GM12865 (cell line): ENCODE measurements around the gene CDH13.

ENCODE experiments used
- DNase-seq: peaks from one replicate; pipeline ENCODE4 v3.0.0; 2010; ENCODE audit warnings: low read depth
- H3K4me3 ChIP-seq: 2 replicates; pipeline ENCODE4 v1.5.1; 2011; ENCODE audit warnings: mild to moderate bottlenecking, low read depth, low read length, control low read depth
- TF ChIP-seq, protein P1 (sequence below): IDR thresholded peaks from 2 replicates; pipeline ENCODE4 v1.5.1; 2011; ENCODE audit warnings: low read length, control low read depth, low read depth, inconsistent platforms; ENCODE audit not compliant: insufficient read depth; ENCODE audit errors: missing control alignments

The CDH13 gene

DNA sequence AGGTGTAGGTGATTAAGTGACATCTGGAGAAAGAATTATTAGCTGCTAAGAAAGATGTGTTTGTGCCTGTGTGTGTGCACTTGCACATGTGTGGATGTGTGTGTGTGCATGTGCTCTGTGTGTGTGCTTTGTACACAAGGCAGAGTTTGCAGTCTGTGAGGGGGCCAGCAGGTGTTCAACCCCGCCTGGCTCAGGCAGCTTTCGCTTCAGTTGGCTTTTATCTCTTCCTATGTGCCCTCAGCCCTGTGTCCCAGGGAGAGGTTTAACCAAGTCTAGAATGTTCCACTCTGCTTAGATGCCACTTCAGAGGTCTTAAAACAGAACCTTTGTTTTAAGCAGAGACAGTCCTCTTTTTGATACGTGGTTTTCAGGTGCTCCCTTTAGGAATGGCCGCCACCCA is 58.8 kb downstream of the CDH13 start:
- no peak for DNase-seq
- TF ChIP-seq, protein P1, sequence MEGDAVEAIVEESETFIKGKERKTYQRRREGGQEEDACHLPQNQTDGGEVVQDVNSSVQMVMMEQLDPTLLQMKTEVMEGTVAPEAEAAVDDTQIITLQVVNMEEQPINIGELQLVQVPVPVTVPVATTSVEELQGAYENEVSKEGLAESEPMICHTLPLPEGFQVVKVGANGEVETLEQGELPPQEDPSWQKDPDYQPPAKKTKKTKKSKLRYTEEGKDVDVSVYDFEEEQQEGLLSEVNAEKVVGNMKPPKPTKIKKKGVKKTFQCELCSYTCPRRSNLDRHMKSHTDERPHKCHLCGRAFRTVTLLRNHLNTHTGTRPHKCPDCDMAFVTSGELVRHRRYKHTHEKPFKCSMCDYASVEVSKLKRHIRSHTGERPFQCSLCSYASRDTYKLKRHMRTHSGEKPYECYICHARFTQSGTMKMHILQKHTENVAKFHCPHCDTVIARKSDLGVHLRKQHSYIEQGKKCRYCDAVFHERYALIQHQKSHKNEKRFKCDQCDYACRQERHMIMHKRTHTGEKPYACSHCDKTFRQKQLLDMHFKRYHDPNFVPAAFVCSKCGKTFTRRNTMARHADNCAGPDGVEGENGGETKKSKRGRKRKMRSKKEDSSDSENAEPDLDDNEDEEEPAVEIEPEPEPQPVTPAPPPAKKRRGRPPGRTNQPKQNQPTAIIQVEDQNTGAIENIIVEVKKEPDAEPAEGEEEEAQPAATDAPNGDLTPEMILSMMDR: no peak
- no peak overlapping the region for H3K4me3 ChIP-seq

DNA sequence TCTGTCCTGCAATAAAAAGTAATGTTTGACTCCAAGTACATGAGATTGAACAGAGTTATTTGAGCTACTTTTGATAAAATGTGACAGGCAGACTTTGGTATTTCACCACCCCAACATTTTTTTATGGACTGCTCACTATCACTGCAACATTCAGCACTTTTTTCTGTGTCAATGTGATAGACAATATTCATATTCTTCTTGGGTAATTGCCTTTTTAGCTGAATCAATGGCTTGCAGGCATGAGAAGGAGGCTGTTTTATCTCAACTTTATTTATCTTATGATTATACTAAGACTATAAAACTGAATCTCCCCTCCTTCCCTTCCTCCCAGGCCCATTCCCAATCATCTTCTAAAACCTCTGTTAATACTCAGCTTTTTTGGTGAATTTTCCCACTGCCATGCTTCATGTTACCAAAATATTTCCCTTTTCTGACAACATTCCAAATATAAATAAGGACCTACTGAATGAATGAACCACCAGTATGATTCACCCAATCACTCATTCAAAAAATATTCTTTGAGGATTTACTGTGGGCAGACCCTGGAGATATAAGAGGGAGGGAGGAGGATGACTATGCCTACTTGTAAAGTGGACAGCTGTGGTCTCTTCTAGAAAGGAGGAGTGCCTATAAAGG is 67.6 kb downstream of the CDH13 start:
- DNase-seq: no peak
- no peak overlapping the region for H3K4me3 ChIP-seq
- TF ChIP-seq, protein P1: no peak

DNA sequence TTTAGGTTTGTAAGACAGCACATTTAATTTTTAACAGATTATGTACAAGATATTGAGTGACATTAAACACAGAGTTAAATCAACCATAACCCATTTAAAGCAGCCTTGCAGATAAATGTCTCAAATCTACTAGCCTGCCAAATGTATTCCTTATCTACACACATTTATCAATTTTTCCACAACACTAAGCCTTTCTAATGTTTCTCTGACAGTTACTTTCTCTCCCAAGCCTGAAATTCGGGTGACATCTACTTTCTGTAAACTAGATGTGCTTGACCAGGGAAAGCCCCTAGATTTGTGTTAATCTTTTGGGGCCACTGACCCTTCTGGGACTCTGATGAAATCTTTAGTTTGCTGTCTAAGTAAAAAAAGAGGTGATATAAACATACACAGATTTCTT is 69.0 kb downstream of the CDH13 start:
- TF ChIP-seq, protein P1: no peak
- DNase-seq: no peak
- H3K4me3 ChIP-seq: no peak overlapping the region

DNA sequence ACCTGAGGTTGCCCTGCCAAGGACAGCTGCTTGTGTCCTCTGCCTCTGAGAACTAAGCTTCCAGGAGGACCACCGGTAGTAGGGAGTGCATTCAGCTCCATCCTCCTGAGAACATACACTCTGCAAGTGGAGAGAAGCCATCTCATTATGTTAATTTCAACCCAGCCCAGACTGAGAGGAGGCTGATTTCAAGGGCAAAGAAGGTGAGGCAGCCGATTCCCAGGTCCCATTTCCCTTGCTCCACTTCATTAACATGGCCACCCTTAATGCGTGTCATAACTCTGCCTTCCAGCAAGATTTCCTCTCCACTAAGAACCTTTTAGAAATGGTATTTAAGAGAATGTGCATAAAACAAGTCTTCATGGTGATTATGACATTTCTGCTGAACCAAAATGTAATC is 72.5 kb downstream of the CDH13 start:
- no peak for DNase-seq
- TF ChIP-seq, protein P1: no peak
- H3K4me3 ChIP-seq: no peak overlapping the region

DNA sequence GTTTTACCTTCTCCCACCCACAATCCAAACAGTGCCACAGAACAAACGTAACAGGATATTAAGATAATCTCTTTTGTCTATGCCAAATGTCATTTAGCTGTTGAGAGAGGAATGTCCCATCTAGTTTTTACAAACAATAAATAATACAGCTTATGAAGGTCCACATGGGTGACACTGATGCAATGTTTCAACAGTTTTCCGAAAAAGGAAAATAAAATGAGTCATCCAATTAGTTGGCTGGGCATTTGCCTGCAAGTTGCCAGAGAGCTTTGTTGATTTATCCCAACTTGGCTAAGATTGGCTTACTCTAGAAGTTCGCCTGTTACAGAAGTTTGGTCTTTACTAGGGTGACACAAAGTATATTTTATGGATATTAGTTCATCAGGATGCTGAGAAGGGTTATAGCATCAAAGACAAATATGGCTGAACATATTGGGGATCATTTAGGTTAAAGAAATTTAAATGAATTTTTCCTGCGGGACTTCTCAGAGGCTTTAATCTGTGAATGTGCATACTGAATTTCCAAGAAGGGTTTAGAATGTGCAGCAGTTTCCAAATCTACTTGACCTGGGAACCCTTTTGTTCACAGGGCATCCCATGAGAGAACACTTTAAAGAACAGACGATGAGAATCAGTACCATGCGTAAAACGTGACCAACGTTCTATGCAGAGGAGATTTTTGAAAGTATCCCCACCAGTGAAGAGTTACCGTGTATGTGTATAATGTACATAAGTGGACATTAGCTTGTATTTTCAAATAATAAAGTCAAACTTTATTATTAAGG is 73.1 kb downstream of the CDH13 start:
- H3K4me3 ChIP-seq: no peak overlapping the region
- TF ChIP-seq, protein P1: no peak
- DNase-seq: no peak

DNA sequence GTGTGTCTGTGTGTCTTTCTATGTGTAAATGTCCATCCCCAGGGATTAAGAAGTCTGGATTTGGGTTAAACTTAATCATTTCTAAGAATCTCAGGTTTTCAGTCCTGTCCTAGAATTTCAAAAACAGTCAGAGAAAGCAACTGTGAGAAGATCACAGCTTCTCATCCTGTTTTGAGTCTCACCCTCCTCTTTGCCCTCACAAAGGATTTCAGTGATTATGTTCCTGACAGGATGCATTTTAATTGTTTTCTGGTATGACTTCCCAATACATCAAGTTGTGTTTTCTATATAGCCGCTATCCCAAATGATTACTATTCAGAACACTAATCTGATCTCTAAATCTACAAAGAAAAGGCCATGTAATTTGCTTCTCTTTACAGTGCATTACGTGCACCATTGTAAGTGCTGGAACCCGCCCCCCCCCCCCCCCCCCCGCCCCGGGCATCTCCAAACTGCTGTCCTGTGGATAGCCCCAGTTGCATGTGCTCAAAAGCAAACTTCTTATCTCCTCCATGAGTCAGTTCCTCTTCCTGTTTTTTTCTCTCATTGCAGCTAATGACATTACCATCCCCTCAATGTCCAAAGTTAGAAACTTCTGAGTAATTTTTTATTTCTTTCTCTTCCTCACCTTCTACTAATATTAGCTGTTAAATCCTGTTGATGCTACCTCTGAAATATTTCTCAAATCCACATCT is 73.9 kb downstream of the CDH13 start:
- DNase-seq: peak; percentile 18
- TF ChIP-seq, protein P1: no peak
- H3K4me3 ChIP-seq: no peak overlapping the region
